ENCODE data around the gene VWCE. TPM values are rescaled to one million over a fixed set of nuclear protein-coding genes. Genes with fewer than 3 reads are reported as not detected.

The VWCE gene
- total RNA-seq, 1 experiment from 2014 or later = 0.41 TPM

DNA sequence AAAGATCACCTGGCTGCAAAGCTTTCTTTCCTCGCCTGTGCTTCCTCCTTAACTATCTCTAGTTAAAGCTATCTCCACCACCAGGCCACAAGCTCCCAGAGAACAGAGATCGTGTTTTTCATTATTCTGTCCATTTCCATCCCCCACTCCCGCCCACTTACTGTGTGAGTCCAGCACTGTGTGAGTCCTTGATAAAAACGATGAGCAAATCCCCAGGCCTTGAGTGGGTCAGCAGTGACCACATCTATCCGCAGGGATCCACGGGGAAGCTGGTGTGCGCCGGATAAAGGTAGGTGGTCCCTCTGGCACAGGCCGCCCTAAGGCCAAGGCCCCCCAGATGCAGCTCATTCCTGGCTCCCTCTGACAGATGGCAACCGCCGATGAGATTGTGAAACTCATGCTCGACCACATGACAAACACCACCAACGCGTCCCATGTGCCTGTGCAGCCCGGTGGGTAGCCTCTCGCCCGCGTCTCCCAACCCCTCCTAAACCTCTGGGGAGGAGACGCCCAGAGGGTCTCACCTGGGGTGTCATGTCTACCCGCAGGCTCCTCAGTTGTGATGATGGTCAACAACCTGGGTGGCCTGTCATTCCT lies 47.2 kb upstream of the VWCE start:
- H3K4me2 ChIP-seq = no peak overlapping the region
- no peaks in the 10 kb centered on the region for H3K36me3 ChIP-seq (ENCODE audit: low read depth)
- CTCF ChIA-PET = interaction anchor here (1.0 kb wide), 1 partner anchor 40 kb away, joined by 3 read pairs; no protein-coding TSS in a partner anchor
- H3K79me2 ChIP-seq (ENCODE audit: low read depth) = no peaks in the 10 kb centered on the region
- H2AFZ ChIP-seq = no peak overlapping the region
- intact Hi-C loops (cut with micrococcal nuclease; ENCODE audit: unreplicated experiment) = no loop called here
- DNase-seq = no peak
- BruUV-seq (replicated peaks) = no TSS peak
- no peaks in the 10 kb centered on the region for H4K20me1 ChIP-seq (ENCODE audit: insufficient read depth)
- POLR2A ChIA-PET (ENCODE audit: unreplicated experiment) = interaction anchor here (0.6 kb wide), 1 partner anchor 473 kb away, joined by 5 read pairs; no protein-coding TSS in a partner anchor
- no peaks in the 10 kb centered on the region for H3K27me3 ChIP-seq (ENCODE audit: insufficient read depth, low read depth)
- no peaks in the 10 kb centered on the region for H3F3A ChIP-seq (ENCODE audit: insufficient read depth, low read depth)
- no peak for TF ChIP-seq EZH2 (IDR thresholded peaks at IDR 0.05; ENCODE audit: low read depth)
- TF ChIP-seq, protein P1, sequence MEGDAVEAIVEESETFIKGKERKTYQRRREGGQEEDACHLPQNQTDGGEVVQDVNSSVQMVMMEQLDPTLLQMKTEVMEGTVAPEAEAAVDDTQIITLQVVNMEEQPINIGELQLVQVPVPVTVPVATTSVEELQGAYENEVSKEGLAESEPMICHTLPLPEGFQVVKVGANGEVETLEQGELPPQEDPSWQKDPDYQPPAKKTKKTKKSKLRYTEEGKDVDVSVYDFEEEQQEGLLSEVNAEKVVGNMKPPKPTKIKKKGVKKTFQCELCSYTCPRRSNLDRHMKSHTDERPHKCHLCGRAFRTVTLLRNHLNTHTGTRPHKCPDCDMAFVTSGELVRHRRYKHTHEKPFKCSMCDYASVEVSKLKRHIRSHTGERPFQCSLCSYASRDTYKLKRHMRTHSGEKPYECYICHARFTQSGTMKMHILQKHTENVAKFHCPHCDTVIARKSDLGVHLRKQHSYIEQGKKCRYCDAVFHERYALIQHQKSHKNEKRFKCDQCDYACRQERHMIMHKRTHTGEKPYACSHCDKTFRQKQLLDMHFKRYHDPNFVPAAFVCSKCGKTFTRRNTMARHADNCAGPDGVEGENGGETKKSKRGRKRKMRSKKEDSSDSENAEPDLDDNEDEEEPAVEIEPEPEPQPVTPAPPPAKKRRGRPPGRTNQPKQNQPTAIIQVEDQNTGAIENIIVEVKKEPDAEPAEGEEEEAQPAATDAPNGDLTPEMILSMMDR (conservative IDR thresholded peaks at IDR 0.05) = no peak
- no peaks in the 10 kb centered on the region for H3K4me1 ChIP-seq (replicated peaks; ENCODE audit: insufficient read depth)
- H3K9me2 ChIP-seq (ENCODE audit: insufficient read depth) = no peaks in the 10 kb centered on the region
- no peak overlapping the region for H3K27ac ChIP-seq
- H3K9me3 ChIP-seq (ENCODE audit: insufficient read depth, low read depth) = no peaks in the 10 kb centered on the region
- no peak overlapping the region for H3K4me3 ChIP-seq

GRCh38 chr11:61341706-61342105 lies 46.6 kb upstream of the VWCE start:
- H3K27me3 ChIP-seq (ENCODE audit: insufficient read depth, low read depth) = no peaks in the 10 kb centered on the region
- H3F3A ChIP-seq (ENCODE audit: insufficient read depth, low read depth) = no peaks in the 10 kb centered on the region
- H3K4me2 ChIP-seq = no peak overlapping the region
- H3K9me2 ChIP-seq (ENCODE audit: insufficient read depth) = no peaks in the 10 kb centered on the region
- POLR2A ChIA-PET (ENCODE audit: unreplicated experiment) = interaction anchor here (0.6 kb wide), 1 partner anchor 474 kb away, joined by 5 read pairs; no protein-coding TSS in a partner anchor
- TF ChIP-seq EZH2 (IDR thresholded peaks at IDR 0.05; ENCODE audit: low read depth) = no peak
- TF ChIP-seq, protein P1 (conservative IDR thresholded peaks at IDR 0.05) = no peak
- H4K20me1 ChIP-seq (ENCODE audit: insufficient read depth) = no peaks in the 10 kb centered on the region
- H3K27ac ChIP-seq = no peak overlapping the region
- no TSS peak for BruUV-seq (replicated peaks)
- H3K79me2 ChIP-seq (ENCODE audit: low read depth) = no peaks in the 10 kb centered on the region
- H2AFZ ChIP-seq = no peak overlapping the region
- H3K36me3 ChIP-seq (ENCODE audit: low read depth) = no peaks in the 10 kb centered on the region
- H3K4me3 ChIP-seq = no peak overlapping the region
- no peaks in the 10 kb centered on the region for H3K9me3 ChIP-seq (ENCODE audit: insufficient read depth, low read depth)
- DNase-seq = no peak
- CTCF ChIA-PET = interaction anchor here (0.6 to 1.0 kb wide), 2 partner anchors 41 to 42 kb away, joined by 3 to 7 read pairs; no protein-coding TSS in a partner anchor
- intact Hi-C loops (cut with micrococcal nuclease; ENCODE audit: unreplicated experiment) = no loop called here
- no peaks in the 10 kb centered on the region for H3K4me1 ChIP-seq (replicated peaks; ENCODE audit: insufficient read depth)

DNA sequence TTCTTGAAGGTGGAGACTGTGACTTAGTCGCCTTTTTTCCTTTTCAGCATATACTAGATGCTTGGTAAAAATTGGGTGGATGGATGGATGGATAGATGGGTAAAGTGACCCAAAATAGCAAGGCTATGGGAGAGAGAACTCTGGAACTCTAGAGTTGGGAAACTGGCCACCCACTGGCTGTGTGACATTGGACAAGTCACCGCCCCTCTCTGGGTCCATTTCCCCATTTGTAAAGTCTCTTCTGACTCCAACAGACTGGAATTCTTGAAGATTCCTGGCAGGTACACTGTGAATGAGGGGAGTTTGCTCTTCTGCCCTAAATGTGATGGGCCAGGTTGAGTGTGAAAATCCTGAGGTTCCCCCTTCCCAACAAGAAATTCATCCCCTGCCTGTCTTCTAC lies 45.9 kb upstream of the VWCE start:
- Histone ChIP-seq H3K4me1 (replicated peaks; ENCODE audit: insufficient read depth) (peaks cover 2% of the 10 kb centered on the region; the same call in 1 of the 2 replicates), H3K9me3 (ENCODE audit: insufficient read depth, low read depth) (no peaks in the 10 kb centered on the region), H4K20me1 (ENCODE audit: insufficient read depth) (no peaks in the 10 kb centered on the region), H3K27me3 (ENCODE audit: insufficient read depth, low read depth) (no peaks in the 10 kb centered on the region), H3K4me3 (no peak overlapping the region), H3K4me2 (no peak overlapping the region), H3K27ac (no peak overlapping the region), H2AFZ (no peak overlapping the region), H3K36me3 (ENCODE audit: low read depth) (no peaks in the 10 kb centered on the region), H3F3A (ENCODE audit: insufficient read depth, low read depth) (peaks cover 1% of the 10 kb centered on the region), H3K79me2 (ENCODE audit: low read depth) (no peaks in the 10 kb centered on the region), H3K9me2 (ENCODE audit: insufficient read depth) (no peaks in the 10 kb centered on the region)
- intact Hi-C loops (cut with micrococcal nuclease; ENCODE audit: unreplicated experiment) = no loop called here
- TF ChIP-seq EZH2 (IDR thresholded peaks at IDR 0.05; ENCODE audit: low read depth) = no peak
- TF ChIP-seq, protein P1 (conservative IDR thresholded peaks at IDR 0.05) = no peak
- ChIA-PET CTCF (no interaction called here), POLR2A (ENCODE audit: unreplicated experiment) (no interaction called here)
- no TSS peak for BruUV-seq (replicated peaks)
- no peak for DNase-seq

All from PC-9 (cell line).